ACHN (cell line): ENCODE data around the gene MYOT.

ENCODE experiments used
- DNase-seq: peaks from one replicate; pipeline ENCODE4 v3.0.0-alpha.2; 2015
- in situ Hi-C: cut with HindIII; loops from 2 replicates; pipeline ENCODE4 v1.10.0; 2017; ENCODE audit warnings: low sequenced_read_pairs, low pct_ligation_motif_present, low pct_unique_long_range_greater_than_20kb

MYOT gene

DNA sequence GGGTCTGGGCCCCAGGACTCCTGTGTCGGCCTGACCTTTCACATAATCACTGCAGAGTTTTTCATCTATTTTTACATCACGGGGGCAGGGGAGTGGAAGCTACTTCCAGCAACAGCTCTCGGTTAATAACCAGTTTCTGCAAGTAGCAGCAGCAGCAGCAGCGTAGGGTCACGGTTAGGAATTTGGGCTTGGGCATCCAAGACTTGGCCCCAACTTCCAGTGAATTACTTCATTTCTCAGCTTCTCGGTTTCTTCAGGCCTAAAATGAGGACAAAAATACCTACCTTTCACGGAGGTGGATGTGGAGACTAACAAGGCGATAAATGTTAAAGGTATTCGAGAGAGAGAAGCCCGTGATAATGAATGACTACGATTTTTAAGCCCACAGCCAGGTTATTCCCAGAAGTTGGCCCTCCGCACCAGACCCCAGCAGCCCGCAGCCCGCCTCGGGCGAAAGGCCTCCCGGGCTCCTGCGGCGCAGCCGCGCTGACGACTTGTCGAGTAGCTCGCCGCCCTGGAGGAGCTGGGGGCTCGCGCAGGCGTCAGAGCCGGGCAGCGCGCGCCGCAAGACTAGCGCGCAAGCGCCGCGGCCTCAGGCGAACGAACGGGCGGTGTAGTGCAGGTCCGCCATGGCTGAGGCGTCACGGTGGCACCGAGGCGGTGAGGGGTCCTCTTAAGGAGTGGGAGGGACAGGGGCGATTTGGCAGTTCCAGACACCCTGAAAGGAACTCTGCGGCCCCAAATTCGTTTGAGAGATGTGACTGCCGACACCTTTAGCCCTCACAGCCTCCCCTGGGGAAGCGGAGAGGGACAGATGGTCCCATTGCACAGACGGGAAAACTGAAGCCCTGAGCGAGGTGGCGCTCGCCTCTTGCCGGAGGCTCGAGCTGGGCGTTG is 21.5 kb downstream of the MYOT start, which contains the start of gene PKD2L2:
PKD2L2 (plus strand) TSS at position 595 of the 897 bp plus-strand sequence; CDS start at position 630, 35 bp downstream.
- in situ Hi-C loops = no loop called here
- no peak for DNase-seq

DNA sequence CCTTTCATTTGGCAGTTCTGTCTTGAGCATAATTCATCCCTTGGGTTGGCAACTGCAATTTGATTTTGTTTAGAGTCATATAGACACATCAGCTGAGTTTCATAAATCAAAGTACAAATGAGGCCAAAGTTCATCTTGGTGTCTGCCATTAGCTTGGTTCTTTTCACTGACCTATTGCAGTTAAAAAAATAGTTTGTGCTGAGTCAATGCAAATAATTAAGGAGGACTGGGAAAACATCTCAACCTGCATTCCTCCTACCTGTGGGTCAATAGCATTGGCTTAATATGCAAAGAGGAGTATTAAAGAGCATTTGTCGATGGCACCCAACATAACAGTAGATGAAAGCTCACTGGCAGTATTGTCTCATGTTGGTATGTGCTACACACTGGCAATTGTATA is 23.2 kb downstream of the MYOT start:
- in situ Hi-C loops = no loop called here
- no peak for DNase-seq

DNA sequence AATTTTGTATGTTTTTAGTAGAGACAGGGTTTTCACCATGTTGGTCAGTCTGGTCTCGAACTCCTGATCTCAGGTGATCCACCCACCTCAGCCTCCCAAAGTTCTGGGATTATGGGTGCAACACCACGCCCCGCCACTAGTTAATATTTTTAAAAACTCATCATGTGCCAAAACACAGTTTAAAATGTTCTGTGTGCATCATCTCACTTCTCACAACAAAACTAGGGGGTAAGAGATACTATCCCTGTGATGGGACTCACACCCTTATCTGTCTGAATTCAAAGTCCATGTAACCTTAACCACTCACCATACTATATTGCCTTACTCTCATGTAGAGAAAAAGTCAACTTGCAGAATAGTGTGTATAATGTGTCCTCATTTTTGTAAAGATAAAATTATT is 24.2 kb downstream of the MYOT start:
- in situ Hi-C loops = no loop called here
- DNase-seq = no peak

DNA sequence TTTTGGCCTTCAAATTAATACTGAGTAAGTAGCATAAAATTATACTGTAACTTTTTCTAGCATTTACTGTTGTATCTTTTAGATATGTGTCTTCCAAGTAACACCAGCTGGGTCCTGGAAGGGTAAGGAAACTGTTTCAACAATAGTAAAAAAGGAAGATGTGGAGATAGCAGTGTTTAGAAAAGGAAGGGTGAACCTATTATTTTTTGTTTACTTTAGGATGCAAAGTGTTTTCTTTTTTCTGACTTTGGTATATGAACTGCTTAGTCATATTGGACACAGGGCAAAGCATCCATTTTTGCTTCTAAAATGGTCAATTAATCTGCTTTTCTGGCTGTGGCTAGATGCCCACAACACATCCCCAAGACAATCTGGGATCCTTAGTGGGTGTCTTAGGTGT is 26.9 kb downstream of the MYOT start:
- in situ Hi-C loops = no loop called here
- DNase-seq = no peak

DNA sequence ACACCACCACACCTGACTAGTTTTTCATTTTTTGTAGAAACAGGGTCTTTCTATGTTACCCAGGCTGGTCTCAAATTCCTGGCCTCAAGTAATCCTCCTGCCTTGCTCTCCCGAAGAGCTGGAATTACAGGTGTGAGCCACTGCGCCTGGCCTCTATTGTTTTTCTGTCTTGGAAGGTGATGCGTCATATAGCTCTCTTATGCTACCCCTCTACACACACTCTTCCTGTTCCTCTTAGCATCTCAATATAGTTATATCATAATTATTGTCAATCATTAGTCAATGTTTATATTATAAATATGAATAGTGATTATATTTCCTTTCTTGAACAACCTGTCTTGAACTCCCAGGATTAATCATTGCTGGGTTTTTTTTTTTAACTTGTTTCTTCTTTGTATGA is 28.9 kb downstream of the MYOT start:
- in situ Hi-C loops = no loop called here
- no peak for DNase-seq

DNA sequence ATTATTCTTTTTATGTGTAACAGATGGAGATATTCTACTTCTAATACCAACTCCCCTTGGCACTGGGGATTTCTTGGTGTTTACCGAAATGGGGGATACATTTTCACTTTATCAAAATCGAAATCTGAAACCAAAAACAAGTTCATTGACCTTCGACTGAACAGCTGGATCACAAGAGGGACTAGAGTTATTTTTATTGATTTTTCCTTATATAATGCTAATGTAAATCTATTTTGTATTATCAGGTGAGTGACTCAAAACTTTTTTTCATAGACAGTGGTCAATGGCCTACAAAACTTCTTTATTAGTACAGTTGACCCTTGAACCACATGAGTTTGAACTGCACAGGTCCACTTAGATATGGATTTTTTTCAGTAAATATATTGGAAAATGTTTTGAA is 31.8 kb downstream of the MYOT start:
- in situ Hi-C loops = no loop called here
- DNase-seq = no peak

DNA sequence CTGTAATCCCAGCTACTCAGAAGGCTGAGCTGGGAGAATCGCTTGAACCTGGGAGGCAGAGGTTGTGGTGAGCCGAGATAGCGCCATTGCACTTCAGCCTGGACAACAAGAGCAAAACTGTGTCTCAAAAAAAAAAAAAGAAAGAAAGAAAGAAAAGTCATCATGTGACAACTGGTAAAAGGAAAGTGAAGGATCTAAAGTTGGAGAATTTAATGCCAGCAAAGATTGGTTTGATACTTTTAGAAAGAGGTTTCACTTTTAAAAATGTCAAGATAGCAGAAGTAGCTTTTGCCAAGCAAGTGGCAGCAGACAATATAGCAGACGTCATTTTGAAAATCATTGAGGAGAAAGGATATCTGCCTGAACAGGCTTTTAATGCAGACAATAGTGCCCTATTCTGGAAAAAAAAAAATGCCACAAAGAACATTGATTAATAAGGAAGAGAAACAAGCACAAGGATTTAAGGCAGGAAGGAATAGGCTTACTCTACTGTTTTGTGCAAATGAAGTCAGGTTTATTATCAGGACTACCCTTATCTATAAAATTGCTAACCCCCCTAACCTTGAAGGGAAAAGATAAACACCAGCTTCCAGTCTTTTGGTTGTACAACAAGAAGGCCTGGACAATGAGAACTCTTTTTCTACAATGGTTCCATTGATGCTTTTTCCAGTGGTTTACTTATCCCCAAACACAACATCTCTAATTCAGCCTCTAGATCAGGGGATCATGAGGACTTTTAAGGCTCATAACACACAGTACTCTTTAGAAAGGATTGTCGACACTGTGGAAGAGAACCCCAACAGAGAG is 33.6 kb downstream of the MYOT start:
- in situ Hi-C loops = no loop called here
- no peak for DNase-seq

DNA sequence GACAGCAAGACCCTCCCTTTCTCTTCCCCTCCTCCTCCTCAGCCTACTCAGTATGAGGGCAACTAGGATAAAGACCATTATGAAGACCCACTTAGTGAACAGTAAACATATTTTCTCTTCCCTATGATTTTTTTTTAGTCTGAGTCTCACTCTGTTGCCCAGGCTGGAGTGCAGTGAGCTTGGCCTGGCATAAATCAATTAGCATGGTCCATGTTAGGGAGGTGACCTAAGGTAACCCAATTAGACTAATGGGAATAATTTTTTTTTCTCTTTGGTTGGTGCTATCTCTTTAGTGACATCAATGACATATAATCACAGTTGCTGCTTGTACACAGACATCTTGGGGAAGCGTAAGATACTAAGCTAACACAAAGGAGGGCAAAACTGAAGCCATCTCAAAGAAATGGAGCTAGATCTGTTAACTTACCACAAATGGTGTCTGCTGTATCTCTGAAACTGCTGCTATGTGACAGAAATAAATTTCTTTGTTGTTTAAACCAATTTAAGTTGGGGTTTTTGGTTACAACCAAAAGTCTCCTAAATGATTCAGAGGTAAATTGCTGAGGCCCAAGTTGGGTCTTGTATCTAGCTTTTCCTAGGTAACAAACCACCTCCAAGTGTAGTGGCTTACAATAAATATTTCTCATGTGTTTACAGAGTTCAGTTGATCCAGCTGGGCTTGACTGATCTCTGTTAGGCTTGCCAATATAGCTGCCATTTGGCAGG is 34.9 kb downstream of the MYOT start:
- no peak for DNase-seq
- in situ Hi-C loops = no loop called here

DNA sequence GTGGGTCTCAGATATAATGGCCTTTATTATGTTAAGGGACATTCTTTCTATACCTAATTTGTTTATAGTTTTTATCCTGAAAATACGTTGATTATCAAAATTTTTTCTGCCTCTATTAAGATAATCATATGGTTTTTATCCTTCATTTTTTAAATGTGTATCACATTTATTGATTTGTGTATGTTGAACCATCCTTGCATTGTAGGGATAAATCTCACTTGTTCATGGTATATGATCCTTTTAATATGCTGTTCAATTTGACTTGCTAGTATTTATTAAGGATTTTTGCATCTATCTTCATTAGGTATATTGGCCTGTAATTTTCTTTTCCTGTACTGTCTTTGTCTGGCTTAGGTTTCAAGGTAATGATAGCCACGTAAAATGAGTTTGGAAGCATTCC is 47.1 kb downstream of the MYOT start:
- in situ Hi-C loops = no loop called here
- DNase-seq = no peak

DNA sequence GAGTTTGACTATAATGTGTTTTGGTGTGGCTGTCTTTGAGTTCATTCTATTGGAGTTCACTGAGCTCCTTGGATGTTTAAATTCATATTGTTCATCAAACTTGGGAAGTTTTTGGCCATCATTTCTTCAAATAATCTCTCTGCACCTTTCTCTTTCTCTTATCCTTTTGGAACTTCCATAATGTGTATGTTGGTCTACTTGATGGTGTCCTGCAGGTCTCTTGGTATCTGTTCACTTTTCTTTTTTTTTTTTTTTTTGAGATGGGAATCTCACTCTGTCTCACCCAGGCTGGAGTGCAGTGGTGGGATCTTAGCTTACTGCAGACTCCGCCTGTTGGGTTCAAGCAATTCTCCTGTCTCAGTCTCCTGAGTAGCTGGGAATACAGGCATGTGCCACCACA is 49.3 kb downstream of the MYOT start:
- DNase-seq = no peak
- in situ Hi-C loops = no loop called here

DNA sequence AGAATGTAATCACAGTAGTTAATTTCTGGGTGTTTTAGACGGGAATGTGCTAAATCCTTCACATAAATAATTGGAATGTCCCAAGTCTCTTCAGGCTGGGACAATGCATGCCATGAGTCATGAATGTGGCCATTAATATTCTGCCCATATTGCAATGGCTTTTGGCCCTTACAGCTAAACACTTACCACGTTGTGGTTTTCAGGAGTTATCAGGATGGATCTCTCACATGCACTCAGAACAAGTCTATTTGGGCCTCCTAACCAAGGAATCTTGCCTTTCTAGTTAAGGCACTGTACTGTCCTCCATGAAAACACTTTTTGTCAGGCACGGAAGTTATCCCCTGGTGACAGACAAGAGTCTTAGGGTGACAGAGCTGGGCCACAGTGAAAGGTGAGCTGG is 54.3 kb downstream of the MYOT start:
- in situ Hi-C loops = no loop called here
- DNase-seq = no peak

DNA sequence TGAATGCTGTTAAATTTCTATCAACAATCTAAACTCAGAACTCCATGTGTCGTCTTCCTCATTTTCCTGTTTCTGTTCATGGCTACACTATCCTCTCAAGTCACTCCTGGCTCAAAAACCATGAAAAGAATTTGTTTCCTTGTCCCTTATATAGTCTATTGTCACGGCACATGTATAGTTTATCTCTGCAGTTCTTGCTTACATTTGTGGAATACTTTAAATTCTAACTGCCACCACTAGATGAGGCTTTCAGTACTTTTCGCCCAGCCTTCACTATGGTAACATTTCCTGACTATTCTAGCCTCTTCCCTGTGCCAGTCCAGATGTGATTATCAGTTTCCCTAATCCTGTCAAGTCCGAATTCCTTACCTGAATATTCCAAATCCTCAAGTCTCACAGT is 56.2 kb downstream of the MYOT start:
- DNase-seq = no peak

DNA sequence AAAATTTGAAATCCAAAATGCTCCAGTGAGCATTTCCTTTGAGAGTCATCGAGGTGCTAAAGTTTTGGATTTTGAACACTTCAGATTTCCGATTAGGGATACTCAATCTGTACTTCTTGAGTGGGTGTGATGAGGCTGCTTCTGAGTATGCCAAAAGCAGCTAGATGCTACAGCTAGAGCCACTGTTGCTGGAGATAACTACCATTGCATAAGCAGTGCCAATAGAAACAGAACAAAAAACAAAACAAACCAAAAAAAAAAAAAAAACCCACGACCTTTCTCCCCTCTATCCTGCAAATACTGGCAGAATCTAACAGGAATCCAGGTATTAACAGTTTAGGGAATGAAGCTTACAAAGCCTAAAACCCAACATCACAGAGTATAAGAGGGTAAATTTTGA is 65.1 kb downstream of the MYOT start:
- in situ Hi-C loops = no loop called here
- DNase-seq = no peak

More for the DNA sequence above, 56.2 kb downstream of the MYOT start:
- in situ Hi-C loops = no loop called here

DNA sequence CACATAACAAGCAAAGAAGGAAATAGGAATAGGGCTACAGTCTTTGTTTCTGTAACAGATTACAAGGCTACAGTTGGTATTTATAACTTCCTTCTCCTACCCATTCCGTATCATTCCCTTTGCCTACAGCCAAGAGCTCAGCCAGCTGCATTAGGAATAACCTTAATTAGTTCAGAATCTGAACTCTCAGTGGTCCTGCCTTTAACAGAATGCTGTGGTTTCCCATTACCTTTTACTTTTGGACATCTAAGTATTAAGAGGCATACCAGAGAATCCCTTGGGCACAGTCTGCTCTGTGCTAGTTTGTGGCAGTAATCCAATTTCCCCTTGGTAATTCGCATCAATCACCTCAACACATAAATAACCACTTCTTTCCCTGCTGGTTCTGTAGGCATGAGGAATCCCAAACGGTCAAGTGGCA is 65.8 kb downstream of the MYOT start:
- no peak for DNase-seq
- in situ Hi-C loops = no loop called here

DNA sequence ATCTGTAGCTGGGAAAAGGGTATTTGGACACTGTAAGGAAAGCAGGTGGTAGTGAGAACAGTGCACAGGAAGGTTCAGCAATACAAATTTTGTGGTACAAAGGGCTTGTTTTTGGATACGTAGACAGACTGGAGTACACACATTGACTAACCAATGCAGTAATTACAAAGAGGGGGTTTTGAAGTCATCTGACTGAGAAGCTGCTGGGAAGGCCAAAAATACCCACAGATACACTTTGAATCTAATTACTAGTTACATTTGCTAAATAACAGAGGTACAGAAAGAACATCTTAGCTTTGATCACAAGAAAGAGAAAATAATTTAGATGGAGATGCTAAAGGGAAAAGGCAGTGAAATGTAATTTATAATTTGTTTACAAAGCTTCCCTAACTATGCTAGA is 67.5 kb downstream of the MYOT start:
- in situ Hi-C loops = no loop called here
- DNase-seq = no peak

DNA sequence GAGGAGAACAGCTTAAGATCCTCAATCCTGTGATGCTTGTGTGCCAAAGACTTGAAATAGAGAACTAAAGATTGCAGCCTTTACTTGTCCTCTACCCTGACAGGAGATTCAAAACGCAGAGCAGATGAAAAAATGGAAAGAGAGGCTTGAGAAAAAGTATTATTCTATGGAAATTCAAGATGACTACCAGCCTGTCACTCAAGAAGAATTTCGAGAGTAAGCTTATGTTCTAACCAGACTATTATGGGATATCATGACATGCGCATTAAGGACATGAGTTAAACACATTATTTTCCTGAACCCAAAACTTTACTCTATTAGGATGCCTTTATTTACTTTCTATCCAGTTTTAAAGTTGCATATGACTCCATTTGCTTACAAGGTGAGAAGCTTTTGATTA is 68.0 kb downstream of the MYOT start:
- DNase-seq = no peak
- in situ Hi-C loops = no loop called here
